ENCODE results near the gene MAN1A2. TPM values are rescaled to one million over a fixed set of nuclear protein-coding genes. Genes with fewer than 3 reads are reported as not detected.

Gene MAN1A2
- total RNA-seq, 1 experiment from 2014 or later: 33.4 TPM

DNA sequence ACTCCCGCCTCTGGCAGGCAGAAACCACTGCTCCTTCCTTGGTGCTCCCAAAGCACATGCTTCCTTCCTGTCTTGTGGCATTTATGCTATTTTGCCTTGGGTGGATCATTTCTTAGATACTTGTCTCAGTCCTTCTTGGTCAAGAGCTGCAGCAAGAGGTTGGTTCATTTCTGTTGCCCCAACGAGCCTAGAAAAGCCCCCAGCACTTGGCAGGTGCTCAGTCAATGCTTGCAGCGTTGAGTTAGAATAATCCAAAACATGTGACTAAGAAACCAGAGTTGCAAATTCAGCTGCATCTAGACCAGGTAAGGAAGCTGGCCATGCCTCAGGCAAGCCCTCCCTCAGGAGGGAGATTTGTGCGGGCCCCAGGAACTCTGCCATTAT, 196.2 kb downstream of the MAN1A2 start:
- Mint-ChIP-seq H3K4me3 (ENCODE audit: unreplicated experiment) (no peak overlapping the region), H3K27me3 (ENCODE audit: insufficient read depth, unreplicated experiment) (no peaks in the 10 kb centered on the region), H3K27ac (ENCODE audit: low read depth, unreplicated experiment) (no peak overlapping the region), H3K9me3 (ENCODE audit: unreplicated experiment) (peaks cover 8% of the 10 kb centered on the region), H3K36me3 (ENCODE audit: insufficient read depth, unreplicated experiment) (no peaks in the 10 kb centered on the region), H3K4me1 (ENCODE audit: insufficient read depth, unreplicated experiment) (no peaks in the 10 kb centered on the region)
- no peak for DNase-seq (ENCODE audit: unreplicated experiment)
- ChIA-PET CTCF (interaction anchor here (0.6 to 2.0 kb wide), 4 partner anchors 28 to 191 kb away, joined by 3 to 5 read pairs (median 4); no protein-coding TSS in a partner anchor), POLR2A (no interaction called here)
- intact Hi-C loops (cut with micrococcal nuclease): no loop called here
- no TSS peak for BruUV-seq (replicated peaks)
- TF ChIP-seq, protein P1, sequence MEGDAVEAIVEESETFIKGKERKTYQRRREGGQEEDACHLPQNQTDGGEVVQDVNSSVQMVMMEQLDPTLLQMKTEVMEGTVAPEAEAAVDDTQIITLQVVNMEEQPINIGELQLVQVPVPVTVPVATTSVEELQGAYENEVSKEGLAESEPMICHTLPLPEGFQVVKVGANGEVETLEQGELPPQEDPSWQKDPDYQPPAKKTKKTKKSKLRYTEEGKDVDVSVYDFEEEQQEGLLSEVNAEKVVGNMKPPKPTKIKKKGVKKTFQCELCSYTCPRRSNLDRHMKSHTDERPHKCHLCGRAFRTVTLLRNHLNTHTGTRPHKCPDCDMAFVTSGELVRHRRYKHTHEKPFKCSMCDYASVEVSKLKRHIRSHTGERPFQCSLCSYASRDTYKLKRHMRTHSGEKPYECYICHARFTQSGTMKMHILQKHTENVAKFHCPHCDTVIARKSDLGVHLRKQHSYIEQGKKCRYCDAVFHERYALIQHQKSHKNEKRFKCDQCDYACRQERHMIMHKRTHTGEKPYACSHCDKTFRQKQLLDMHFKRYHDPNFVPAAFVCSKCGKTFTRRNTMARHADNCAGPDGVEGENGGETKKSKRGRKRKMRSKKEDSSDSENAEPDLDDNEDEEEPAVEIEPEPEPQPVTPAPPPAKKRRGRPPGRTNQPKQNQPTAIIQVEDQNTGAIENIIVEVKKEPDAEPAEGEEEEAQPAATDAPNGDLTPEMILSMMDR (IDR thresholded peaks at IDR 0.05; ENCODE audit: unreplicated experiment): no peak

GRCh38 chr1:117564227-117565075, 197.2 kb downstream of the MAN1A2 start:
- TF ChIP-seq, protein P1 (IDR thresholded peaks at IDR 0.05; ENCODE audit: unreplicated experiment): no peak
- Mint-ChIP-seq H3K27me3 (ENCODE audit: insufficient read depth, unreplicated experiment) (no peaks in the 10 kb centered on the region), H3K4me1 (ENCODE audit: insufficient read depth, unreplicated experiment) (no peaks in the 10 kb centered on the region), H3K36me3 (ENCODE audit: insufficient read depth, unreplicated experiment) (no peaks in the 10 kb centered on the region), H3K27ac (ENCODE audit: low read depth, unreplicated experiment) (no peak overlapping the region), H3K9me3 (ENCODE audit: unreplicated experiment) (peaks cover 6% of the 10 kb centered on the region), H3K4me3 (ENCODE audit: unreplicated experiment) (no peak overlapping the region)
- BruUV-seq (replicated peaks): no TSS peak
- POLR2A ChIA-PET: interaction anchor here (0.7 kb wide), 1 partner anchor 29 kb away, joined by 3 read pairs; no protein-coding TSS in a partner anchor
- no peak for DNase-seq (ENCODE audit: unreplicated experiment)
- intact Hi-C loops (cut with micrococcal nuclease): no loop called here
- CTCF ChIA-PET: interaction anchor here (0.6 to 1.4 kb wide), 4 partner anchors 29 to 198 kb away, joined by 3 to 4 read pairs (median 3); no protein-coding TSS in a partner anchor

- Mint-ChIP-seq H3K36me3 (ENCODE audit: insufficient read depth, unreplicated experiment) (no peaks in the 10 kb centered on the region), H3K9me3 (ENCODE audit: unreplicated experiment) (no peaks in the 10 kb centered on the region), H3K4me1 (ENCODE audit: insufficient read depth, unreplicated experiment) (no peaks in the 10 kb centered on the region), H3K4me3 (ENCODE audit: unreplicated experiment) (no peak overlapping the region), H3K27me3 (ENCODE audit: insufficient read depth, unreplicated experiment) (no peaks in the 10 kb centered on the region), H3K27ac (ENCODE audit: low read depth, unreplicated experiment) (no peak overlapping the region)
- intact Hi-C loops (cut with micrococcal nuclease): no loop called here
- no TSS peak for BruUV-seq (replicated peaks)
- DNase-seq (ENCODE audit: unreplicated experiment): no peak
- CTCF ChIA-PET: interaction anchor here (0.6 to 1.2 kb wide), 4 partner anchors 9 to 236 kb away, joined by 3 to 7 read pairs (median 4); no protein-coding TSS in a partner anchor
- POLR2A ChIA-PET: no interaction called here
- TF ChIP-seq, protein P1 (IDR thresholded peaks at IDR 0.05; ENCODE audit: unreplicated experiment): no peak
These were observed 197.9 kb downstream of the MAN1A2 start for GRCh38 chr1:117565076-117565556.

GRCh38 chr1:117565745-117566455, 198.7 kb downstream of the MAN1A2 start:
- H3K36me3 Mint-ChIP-seq (ENCODE audit: insufficient read depth, unreplicated experiment): no peaks in the 10 kb centered on the region
- no TSS peak for BruUV-seq (replicated peaks)
- TF ChIP-seq, protein P1 (IDR thresholded peaks at IDR 0.05; ENCODE audit: unreplicated experiment): no peak
- no peaks in the 10 kb centered on the region for H3K9me3 Mint-ChIP-seq (ENCODE audit: unreplicated experiment)
- H3K27me3 Mint-ChIP-seq (ENCODE audit: insufficient read depth, unreplicated experiment): no peaks in the 10 kb centered on the region
- H3K27ac Mint-ChIP-seq (ENCODE audit: low read depth, unreplicated experiment): no peak overlapping the region
- H3K4me3 Mint-ChIP-seq (ENCODE audit: unreplicated experiment): no peak overlapping the region
- CTCF ChIA-PET: interaction anchor here (0.6 to 1.3 kb wide), 4 partner anchors 8 to 235 kb away, joined by 3 to 7 read pairs (median 4); no protein-coding TSS in a partner anchor
- no peak for DNase-seq (ENCODE audit: unreplicated experiment)
- POLR2A ChIA-PET: interaction anchor here (0.9 kb wide), 1 partner anchor 22 kb away, joined by 3 read pairs; no protein-coding TSS in a partner anchor
- intact Hi-C loops (cut with micrococcal nuclease): no loop called here
- H3K4me1 Mint-ChIP-seq (ENCODE audit: insufficient read depth, unreplicated experiment): no peaks in the 10 kb centered on the region

All from MCF 10A (cell line).